Upper lobe of left lung (tissue), 6 donors: ENCODE data around the gene ADGRV1. TPM values are rescaled to one million over a fixed set of nuclear protein-coding genes. Genes with fewer than 3 reads are reported as not detected.

ENCODE experiments used
- ATAC-seq, 2 donors: fragments of 200-7000 bp; cut with Tn5 transposase; one replicate each; pipeline ENCODE4 v1.9.1; 2022; ENCODE audit warnings: mild to moderate bottlenecking in 2 of 2, moderate library complexity in 2 of 2; ENCODE audit not compliant: low FRiP score in 2 of 2
- DNase-seq, 2 donors: peaks; one replicate each; pipeline ENCODE4 v3.0.0-alpha.2; 2019 to 2020
- H3K27ac ChIP-seq, 4 donors: fragments of 200-600 bp; sonication (generic); one replicate each; pipeline ENCODE4 v1.5.1; 2016 to 2019
- H3K27me3 ChIP-seq, 4 donors: fragments of 200-600 bp; sonication (generic); one replicate each; pipeline ENCODE4 v1.5.1; 2017 to 2019
- H3K36me3 ChIP-seq, 4 donors: fragments of 200-600 bp; sonication (generic); one replicate each; pipeline ENCODE4 v1.5.1; 2016 to 2019
- H3K4me1 ChIP-seq, 4 donors: fragments of 200-600 bp; sonication (generic); one replicate each; pipeline ENCODE4 v1.5.1; 2018 to 2019
- H3K4me3 ChIP-seq, 4 donors: fragments of 200-600 bp; sonication (generic); one replicate each; pipeline ENCODE4 v1.5.1; 2017 to 2019; ENCODE audit warnings: mild to moderate bottlenecking in 2 of 4, moderate library complexity in 1 of 4
- H3K9me3 ChIP-seq, 4 donors: fragments of 200-600 bp; sonication (generic); one replicate each; pipeline ENCODE4 v1.5.1; 2018 to 2019
- EP300 ChIP-seq, 4 donors: sonication (generic); formaldehyde crosslinking; IDR thresholded peaks; one replicate each; pipeline ENCODE4 v1.5.1; 2017; ENCODE audit warnings: antibody characterized with exemption in 4 of 4, control low read depth in 2 of 4
- POLR2A ChIP-seq, 4 donors: fragments of 450-650 bp; IDR thresholded peaks; one replicate each; pipeline ENCODE4 v1.5.1; 2016 to 2017; ENCODE audit warnings: antibody characterized with exemption in 4 of 4, mild to moderate bottlenecking in 2 of 4
- POLR2AphosphoS5 ChIP-seq, 2 donors: sonication (generic); formaldehyde crosslinking; IDR thresholded peaks; one replicate each; pipeline ENCODE4 v1.5.1; 2017; ENCODE audit warnings: antibody characterized with exemption in 2 of 2
- WGBS, 2 donors: methylation state at CpG; one replicate each; pipeline ENCODE4 v1.1.5; 2017 to 2018; 5-methylcytosine and 5-hydroxymethylcytosine counted together
- total RNA-seq, 6 donors: library from RNA; depleted of rRNA in 4 of 6; stranded (reverse); fragments of >200 nt in 4 of 6; gene quantifications; one replicate each; pipeline versions ENCODE4 v1.1.0 to v1.2.1, GENCODE V29; 2016 to 2021
- TF ChIP-seq, protein P1 (sequence below), 6 experiments: fragments of 450-650 bp in 4 of 6; fragments of 200-600 bp in 2 of 6; sonication (generic) in 2 of 6; IDR thresholded peaks; one replicate each; pipeline ENCODE4 v1.5.1; 2016 to 2019; ENCODE audit warnings: antibody characterized with exemption in 6 of 6
- donor health status: DM: no; HTN: no; CAD: no; lungs with moderate emphysema.
- donor health status: DM: no; HTN: yes; CAD: no; lungs with severe emphysema.

ADGRV1 gene
- total RNA-seq, 6 donors from 2014 or later = 22.3 to 129 (median 60.4) TPM

GRCh38 chr5:90530736-90531487 is 27.7 kb upstream of the ADGRV1 start:
- Histone ChIP-seq H3K27me3 (no peaks in the 10 kb centered on the region), H3K4me3 (peak overlapping the region in 2 of 4 donors; percentile 84 to 90), H3K36me3 (no peaks in the 10 kb centered on the region), H3K4me1 (peaks cover 15 to 31% (median 22%) of the 10 kb centered on the region in 4 donors), H3K9me3 (no peaks in the 10 kb centered on the region), H3K27ac (peak overlapping the region in 1 of 4 donors; percentile 95)
- WGBS, 2 donors = 45 to 59% methylated on average over 9 of the region's 9 CpGs
- DNase-seq (no peak), ATAC-seq (no peak)
- TF ChIP-seq POLR2AphosphoS5 (IDR thresholded peaks at IDR 0.05) = no peak
- TF ChIP-seq POLR2A (IDR thresholded peaks at IDR 0.05) = no peak
- TF ChIP-seq, protein P1, sequence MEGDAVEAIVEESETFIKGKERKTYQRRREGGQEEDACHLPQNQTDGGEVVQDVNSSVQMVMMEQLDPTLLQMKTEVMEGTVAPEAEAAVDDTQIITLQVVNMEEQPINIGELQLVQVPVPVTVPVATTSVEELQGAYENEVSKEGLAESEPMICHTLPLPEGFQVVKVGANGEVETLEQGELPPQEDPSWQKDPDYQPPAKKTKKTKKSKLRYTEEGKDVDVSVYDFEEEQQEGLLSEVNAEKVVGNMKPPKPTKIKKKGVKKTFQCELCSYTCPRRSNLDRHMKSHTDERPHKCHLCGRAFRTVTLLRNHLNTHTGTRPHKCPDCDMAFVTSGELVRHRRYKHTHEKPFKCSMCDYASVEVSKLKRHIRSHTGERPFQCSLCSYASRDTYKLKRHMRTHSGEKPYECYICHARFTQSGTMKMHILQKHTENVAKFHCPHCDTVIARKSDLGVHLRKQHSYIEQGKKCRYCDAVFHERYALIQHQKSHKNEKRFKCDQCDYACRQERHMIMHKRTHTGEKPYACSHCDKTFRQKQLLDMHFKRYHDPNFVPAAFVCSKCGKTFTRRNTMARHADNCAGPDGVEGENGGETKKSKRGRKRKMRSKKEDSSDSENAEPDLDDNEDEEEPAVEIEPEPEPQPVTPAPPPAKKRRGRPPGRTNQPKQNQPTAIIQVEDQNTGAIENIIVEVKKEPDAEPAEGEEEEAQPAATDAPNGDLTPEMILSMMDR (IDR thresholded peaks at IDR 0.05) = no peak
- TF ChIP-seq EP300 (IDR thresholded peaks at IDR 0.05) = no peak

GRCh38 chr5:90533794-90534193 is 24.8 kb upstream of the ADGRV1 start:
- no peak overlapping the region for H3K4me3 ChIP-seq
- no peak overlapping the region for H3K27ac ChIP-seq
- 76 to 85% methylated on average over 3 of the region's 3 CpGs for WGBS, 2 donors
- DNase-seq (no peak), ATAC-seq (no peak)
- no peaks in the 10 kb centered on the region for H3K27me3 ChIP-seq
- peaks cover 0 to 12% (median 7%) of the 10 kb centered on the region in 4 donors for H3K4me1 ChIP-seq
- H3K36me3 ChIP-seq = no peaks in the 10 kb centered on the region
- TF ChIP-seq POLR2A (IDR thresholded peaks at IDR 0.05) (no peak), EP300 (IDR thresholded peaks at IDR 0.05) (no peak), POLR2AphosphoS5 (IDR thresholded peaks at IDR 0.05) (no peak)
- TF ChIP-seq, protein P1 (IDR thresholded peaks at IDR 0.05) = no peak
- no peaks in the 10 kb centered on the region for H3K9me3 ChIP-seq

- Histone ChIP-seq H3K4me3 (no peak overlapping the region), H3K36me3 (no peaks in the 10 kb centered on the region), H3K27me3 (no peaks in the 10 kb centered on the region), H3K27ac (no peak overlapping the region), H3K9me3 (no peaks in the 10 kb centered on the region), H3K4me1 (peaks cover 0 to 12% (median 7%) of the 10 kb centered on the region in 4 donors)
- 55 to 66% methylated on average over 3 of the region's 3 CpGs for WGBS, 2 donors
- ATAC-seq (no peak), DNase-seq (no peak)
- TF ChIP-seq POLR2AphosphoS5 (IDR thresholded peaks at IDR 0.05) (no peak), POLR2A (IDR thresholded peaks at IDR 0.05) (no peak)
Observed at GRCh38 chr5:90534922-90535321, 23.7 kb upstream of the ADGRV1 start.

DNA sequence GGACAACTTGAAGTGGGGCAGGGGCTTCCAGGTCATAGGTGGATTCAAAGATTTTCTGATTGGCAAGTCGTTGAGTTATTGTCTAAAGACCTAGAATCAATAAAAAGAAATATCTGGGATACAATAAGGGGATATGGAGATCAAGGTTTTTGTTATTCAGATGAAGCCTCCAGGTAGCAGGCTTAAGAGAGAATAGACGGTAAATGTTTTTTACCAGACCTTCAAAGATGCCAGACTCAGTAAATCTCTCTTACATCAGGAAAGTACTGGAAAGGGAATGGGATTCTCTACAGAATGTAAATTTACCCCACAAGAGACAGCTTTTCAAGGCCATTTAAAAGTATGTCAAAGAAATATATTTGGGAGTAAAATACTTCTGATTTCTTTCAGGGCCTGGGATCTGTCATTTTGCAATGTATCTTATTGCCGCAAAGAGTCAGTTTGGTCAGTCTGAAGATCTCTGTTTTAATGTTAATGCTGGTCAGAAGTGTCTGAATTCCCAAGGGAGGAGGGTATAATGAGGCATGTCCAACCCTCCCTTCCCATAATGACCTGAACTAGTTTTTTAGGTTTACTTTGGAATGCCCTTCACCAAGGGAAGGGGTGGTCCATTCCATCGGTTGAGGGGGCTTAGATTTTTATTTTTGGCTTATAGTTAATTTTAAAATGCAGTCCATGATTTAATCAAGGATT is 15.6 kb upstream of the ADGRV1 start:
- Histone ChIP-seq H3K4me1 (peaks cover 0 to 8% (median 0%) of the 10 kb centered on the region in 4 donors), H3K36me3 (no peaks in the 10 kb centered on the region)
- 75 to 88% methylated on average over 4 of the region's 4 CpGs for WGBS, 2 donors

DNA sequence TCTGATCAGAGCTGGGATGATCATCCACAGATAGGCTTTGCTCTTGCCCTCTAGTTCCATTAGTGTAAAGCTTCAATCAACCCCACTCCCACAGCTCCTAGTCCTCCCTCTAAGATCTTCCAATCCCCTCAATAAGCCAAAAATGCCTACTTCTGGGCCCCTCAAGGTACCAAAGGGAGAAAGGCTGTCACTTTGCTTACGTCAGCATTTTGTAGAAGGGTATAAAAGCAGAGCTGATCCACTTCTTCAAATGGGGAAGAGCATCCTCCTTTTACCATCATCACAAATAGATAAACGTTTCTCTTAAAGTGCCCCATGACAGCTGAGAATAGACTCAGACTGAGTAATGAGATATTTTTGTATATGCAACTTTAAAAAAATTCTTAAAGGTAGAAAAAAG is 13.1 kb upstream of the ADGRV1 start:
- Histone ChIP-seq H3K9me3 (no peaks in the 10 kb centered on the region), H3K36me3 (no peaks in the 10 kb centered on the region), H3K27me3 (no peaks in the 10 kb centered on the region), H3K27ac (no peak overlapping the region), H3K4me1 (peaks cover 0 to 8% (median 0%) of the 10 kb centered on the region in 4 donors), H3K4me3 (no peak overlapping the region)
- WGBS, 2 donors = 77 to 81% methylated on average over 2 of the region's 2 CpGs
- no peak for ATAC-seq
- DNase-seq = no peak
- no peak for TF ChIP-seq POLR2A (IDR thresholded peaks at IDR 0.05)
- no peak for TF ChIP-seq POLR2AphosphoS5 (IDR thresholded peaks at IDR 0.05)
- TF ChIP-seq, protein P1 (IDR thresholded peaks at IDR 0.05) = no peak
- no peak for TF ChIP-seq EP300 (IDR thresholded peaks at IDR 0.05)

More for the DNA sequence above, 15.6 kb upstream of the ADGRV1 start:
- H3K4me3 ChIP-seq = no peak overlapping the region
- no peak for DNase-seq
- no peaks in the 10 kb centered on the region for H3K9me3 ChIP-seq
- no peak for ATAC-seq
- TF ChIP-seq POLR2A (IDR thresholded peaks at IDR 0.05) (no peak), POLR2AphosphoS5 (IDR thresholded peaks at IDR 0.05) (no peak), EP300 (IDR thresholded peaks at IDR 0.05) (no peak)
- TF ChIP-seq, protein P1 (IDR thresholded peaks at IDR 0.05) = no peak
- no peak overlapping the region for H3K27ac ChIP-seq
- no peaks in the 10 kb centered on the region for H3K27me3 ChIP-seq
